Measurements from ENCODE around the gene NLRP1.
A peak's percentile ranks its signal among the peaks of the same experiment; 100 is the strongest.

Gene NLRP1

GRCh38 chr17:5584383-5585286, at the start of gene NLRP1:
NLRP1 (minus strand) TSS chr17:5584509; CDS start chr17:5583957, 552 bp downstream.
- peak; percentile 59 for DNase-seq (ENCODE audit: low read depth)

- DNase-seq (ENCODE audit: low read depth) = no peak
Observed at GRCh38 chr17:5631958-5632590, 47.8 kb upstream of the NLRP1 start.

- no peak for DNase-seq (ENCODE audit: low read depth)
Observed at GRCh38 chr17:5630434-5630833, 46.1 kb upstream of the NLRP1 start.

GRCh38 chr17:5629128-5629527, 44.8 kb upstream of the NLRP1 start:
- DNase-seq (ENCODE audit: low read depth) = no peak

- no peak for DNase-seq (ENCODE audit: low read depth)
Observed at GRCh38 chr17:5628262-5628661, 44.0 kb upstream of the NLRP1 start.

- DNase-seq (ENCODE audit: low read depth) = no peak
Observed at GRCh38 chr17:5624211-5624610, 39.9 kb upstream of the NLRP1 start.

- no peak for DNase-seq (ENCODE audit: low read depth)
Observed at GRCh38 chr17:5621729-5622128, 37.4 kb upstream of the NLRP1 start.

- no peak for DNase-seq (ENCODE audit: low read depth)
Observed at GRCh38 chr17:5621026-5621425, 36.7 kb upstream of the NLRP1 start.

- no peak for DNase-seq (ENCODE audit: low read depth)
Observed at GRCh38 chr17:5619088-5619740, 34.9 kb upstream of the NLRP1 start.

- no peak for DNase-seq (ENCODE audit: low read depth)
Observed at GRCh38 chr17:5618476-5618875, 34.2 kb upstream of the NLRP1 start.

GRCh38 chr17:5615476-5615875, 31.2 kb upstream of the NLRP1 start:
- no peak for DNase-seq (ENCODE audit: low read depth)

GRCh38 chr17:5610956-5611355, 26.6 kb upstream of the NLRP1 start:
- no peak for DNase-seq (ENCODE audit: low read depth)

GRCh38 chr17:5608399-5609112, 24.2 kb upstream of the NLRP1 start:
- DNase-seq (ENCODE audit: low read depth) = no peak

GRCh38 chr17:5607946-5608345, 23.6 kb upstream of the NLRP1 start:
- DNase-seq (ENCODE audit: low read depth) = no peak

GRCh38 chr17:5605452-5605851, 21.1 kb upstream of the NLRP1 start:
- DNase-seq (ENCODE audit: low read depth) = no peak

- DNase-seq (ENCODE audit: low read depth) = no peak
Observed at GRCh38 chr17:5600041-5600440, 15.7 kb upstream of the NLRP1 start.

- DNase-seq (ENCODE audit: low read depth) = no peak
Observed at GRCh38 chr17:5598457-5598856, 14.1 kb upstream of the NLRP1 start.

- DNase-seq (ENCODE audit: low read depth) = no peak
Observed at GRCh38 chr17:5596421-5596820, 12.1 kb upstream of the NLRP1 start.

- no peak for DNase-seq (ENCODE audit: low read depth)
Observed at GRCh38 chr17:5595831-5596230, 11.5 kb upstream of the NLRP1 start.

GRCh38 chr17:5592382-5592781, 8.1 kb upstream of the NLRP1 start:
- peak; percentile 28 for DNase-seq (ENCODE audit: low read depth)

- no peak for DNase-seq (ENCODE audit: low read depth)
Observed at GRCh38 chr17:5591966-5592365, 7.7 kb upstream of the NLRP1 start.

- no peak for DNase-seq (ENCODE audit: low read depth)
Observed at GRCh38 chr17:5588584-5588983, 4.3 kb upstream of the NLRP1 start.
